ENCODE results near the gene C12orf54.
"Not testable (repeated sequence)": the region's sequence is repeated elsewhere in the genome, so short reads cannot be mapped to it uniquely, and the experiment has no call there.

The C12orf54 gene

GRCh38 chr12:48510111-48510510 is 27.8 kb downstream of the C12orf54 start:
- DNase-seq (ENCODE audit: low spot score): no peak

- DNase-seq (ENCODE audit: low spot score): no peak
These were observed 30.6 kb downstream of the C12orf54 start for GRCh38 chr12:48512855-48513254.

GRCh38 chr12:48514728-48515127 is 32.4 kb downstream of the C12orf54 start:
- no peak for DNase-seq (ENCODE audit: low spot score)

- not testable (repeated sequence) for DNase-seq (ENCODE audit: low spot score)
These were observed 38.1 kb downstream of the C12orf54 start for GRCh38 chr12:48520381-48520780.

- no peak for DNase-seq (ENCODE audit: low spot score)
These were observed 43.0 kb downstream of the C12orf54 start, which contains the start of gene OR8S1 for GRCh38 chr12:48525332-48525731. OR8S1 (plus strand) TSS chr12:48525632; CDS start chr12:48525632, 0 bp downstream.

- DNase-seq (ENCODE audit: low spot score): no peak
These were observed 45.8 kb downstream of the C12orf54 start for GRCh38 chr12:48527891-48528670.

GRCh38 chr12:48532601-48533000 is 50.3 kb downstream of the C12orf54 start:
- no peak for DNase-seq (ENCODE audit: low spot score)

- no peak for DNase-seq (ENCODE audit: low spot score)
These were observed 54.3 kb downstream of the C12orf54 start for GRCh38 chr12:48536602-48537001.

- DNase-seq (ENCODE audit: low spot score): no peak
These were observed 60.1 kb downstream of the C12orf54 start for GRCh38 chr12:48542300-48542928.

- DNase-seq (ENCODE audit: low spot score): no peak
These were observed 63.7 kb downstream of the C12orf54 start for GRCh38 chr12:48545833-48546469.
